ENCODE data around the gene DNAJC16.

Gene DNAJC16

GRCh38 chr1:15531003-15531402, 4.4 kb downstream of the DNAJC16 start (continued):
- TF ChIP-seq, protein P1, sequence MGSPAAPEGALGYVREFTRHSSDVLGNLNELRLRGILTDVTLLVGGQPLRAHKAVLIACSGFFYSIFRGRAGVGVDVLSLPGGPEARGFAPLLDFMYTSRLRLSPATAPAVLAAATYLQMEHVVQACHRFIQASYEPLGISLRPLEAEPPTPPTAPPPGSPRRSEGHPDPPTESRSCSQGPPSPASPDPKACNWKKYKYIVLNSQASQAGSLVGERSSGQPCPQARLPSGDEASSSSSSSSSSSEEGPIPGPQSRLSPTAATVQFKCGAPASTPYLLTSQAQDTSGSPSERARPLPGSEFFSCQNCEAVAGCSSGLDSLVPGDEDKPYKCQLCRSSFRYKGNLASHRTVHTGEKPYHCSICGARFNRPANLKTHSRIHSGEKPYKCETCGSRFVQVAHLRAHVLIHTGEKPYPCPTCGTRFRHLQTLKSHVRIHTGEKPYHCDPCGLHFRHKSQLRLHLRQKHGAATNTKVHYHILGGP (tag by site-specific recombination; IDR thresholded peaks at IDR 0.05), result no peak
- TF ChIP-seq ZNF626 (tag by site-specific recombination; IDR thresholded peaks at IDR 0.05) (no peak), ZNF248 (tag by site-specific recombination; IDR thresholded peaks at IDR 0.05) (no peak), ZNF23 (tag by site-specific recombination; IDR thresholded peaks at IDR 0.05; ENCODE audit: borderline replicate concordance) (no peak), ZNF747 (tag by site-specific recombination; IDR thresholded peaks at IDR 0.05) (no peak)
- TF ChIP-seq, protein P2, sequence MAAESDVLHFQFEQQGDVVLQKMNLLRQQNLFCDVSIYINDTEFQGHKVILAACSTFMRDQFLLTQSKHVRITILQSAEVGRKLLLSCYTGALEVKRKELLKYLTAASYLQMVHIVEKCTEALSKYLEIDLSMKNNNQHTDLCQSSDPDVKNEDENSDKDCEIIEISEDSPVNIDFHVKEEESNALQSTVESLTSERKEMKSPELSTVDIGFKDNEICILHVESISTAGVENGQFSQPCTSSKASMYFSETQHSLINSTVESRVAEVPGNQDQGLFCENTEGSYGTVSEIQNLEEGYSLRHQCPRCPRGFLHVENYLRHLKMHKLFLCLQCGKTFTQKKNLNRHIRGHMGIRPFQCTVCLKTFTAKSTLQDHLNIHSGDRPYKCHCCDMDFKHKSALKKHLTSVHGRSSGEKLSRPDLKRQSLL (tag by site-specific recombination; IDR thresholded peaks at IDR 0.05), result no peak

- TF ChIP-seq EGR2 (tag by site-specific recombination; IDR thresholded peaks at IDR 0.05; ENCODE audit: low read depth), result no peak
- TF ChIP-seq ZNF404 (tag by site-specific recombination; IDR thresholded peaks at IDR 0.05), result no peak
- TF ChIP-seq KLF10 (tag by site-specific recombination; IDR thresholded peaks at IDR 0.05), result no peak
- TF ChIP-seq SALL2 (tag by site-specific recombination; IDR thresholded peaks at IDR 0.05; ENCODE audit: borderline replicate concordance), result no peak
- TF ChIP-seq GLIS1 (tag by site-specific recombination; IDR thresholded peaks at IDR 0.05), result no peak
- TF ChIP-seq, protein P3, sequence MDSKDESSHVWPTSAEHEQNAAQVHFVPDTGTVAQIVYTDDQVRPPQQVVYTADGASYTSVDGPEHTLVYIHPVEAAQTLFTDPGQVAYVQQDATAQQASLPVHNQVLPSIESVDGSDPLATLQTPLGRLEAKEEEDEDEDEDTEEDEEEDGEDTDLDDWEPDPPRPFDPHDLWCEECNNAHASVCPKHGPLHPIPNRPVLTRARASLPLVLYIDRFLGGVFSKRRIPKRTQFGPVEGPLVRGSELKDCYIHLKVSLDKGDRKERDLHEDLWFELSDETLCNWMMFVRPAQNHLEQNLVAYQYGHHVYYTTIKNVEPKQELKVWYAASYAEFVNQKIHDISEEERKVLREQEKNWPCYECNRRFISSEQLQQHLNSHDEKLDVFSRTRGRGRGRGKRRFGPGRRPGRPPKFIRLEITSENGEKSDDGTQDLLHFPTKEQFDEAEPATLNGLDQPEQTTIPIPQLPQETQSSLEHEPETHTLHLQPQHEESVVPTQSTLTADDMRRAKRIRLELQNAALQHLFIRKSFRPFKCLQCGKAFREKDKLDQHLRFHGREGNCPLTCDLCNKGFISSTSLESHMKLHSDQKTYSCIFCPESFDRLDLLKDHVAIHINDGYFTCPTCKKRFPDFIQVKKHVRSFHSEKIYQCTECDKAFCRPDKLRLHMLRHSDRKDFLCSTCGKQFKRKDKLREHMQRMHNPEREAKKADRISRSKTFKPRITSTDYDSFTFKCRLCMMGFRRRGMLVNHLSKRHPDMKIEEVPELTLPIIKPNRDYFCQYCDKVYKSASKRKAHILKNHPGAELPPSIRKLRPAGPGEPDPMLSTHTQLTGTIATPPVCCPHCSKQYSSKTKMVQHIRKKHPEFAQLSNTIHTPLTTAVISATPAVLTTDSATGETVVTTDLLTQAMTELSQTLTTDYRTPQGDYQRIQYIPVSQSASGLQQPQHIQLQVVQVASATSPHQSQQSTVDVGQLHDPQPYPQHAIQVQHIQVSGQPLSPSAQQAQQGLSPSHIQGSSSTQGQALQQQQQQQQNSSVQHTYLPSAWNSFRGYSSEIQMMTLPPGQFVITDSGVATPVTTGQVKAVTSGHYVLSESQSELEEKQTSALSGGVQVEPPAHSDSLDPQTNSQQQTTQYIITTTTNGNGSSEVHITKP (tag by site-specific recombination; IDR thresholded peaks at IDR 0.05), result no peak
- no peak for TF ChIP-seq ZBTB20 (tag by site-specific recombination; IDR thresholded peaks at IDR 0.05)
- TF ChIP-seq ZNF76 (tag by site-specific recombination; IDR thresholded peaks at IDR 0.05; ENCODE audit: borderline replicate concordance, low read depth), result no peak
- no peak for TF ChIP-seq SP3 (tag by site-specific recombination; IDR thresholded peaks at IDR 0.05)
- TF ChIP-seq ZNF221 (tag by site-specific recombination; IDR thresholded peaks at IDR 0.05; ENCODE audit: borderline replicate concordance), result no peak
- TF ChIP-seq ZNF16 (tag by site-specific recombination; IDR thresholded peaks at IDR 0.05; ENCODE audit: low read depth), result no peak
- no peak for TF ChIP-seq TRIM28 (IDR thresholded peaks at IDR 0.05; ENCODE audit: borderline replicate concordance, low read length)
- TF ChIP-seq ZNF473 (tag by site-specific recombination; IDR thresholded peaks at IDR 0.05), result no peak
- no peak for TF ChIP-seq SP7 (tag by site-specific recombination; IDR thresholded peaks at IDR 0.05)
- no peak for TF ChIP-seq GFI1B (tag by site-specific recombination; IDR thresholded peaks at IDR 0.05)
- no peaks in the 10 kb centered on the region for H3K4me1 ChIP-seq (ENCODE audit: control insufficient read depth, insufficient read depth, low read length)
- POLR2A ChIA-PET, result interaction anchor here (0.6 kb wide), 1 partner anchor 15 kb away, joined by 7 read pairs; no protein-coding TSS in a partner anchor
- CTCF ChIA-PET, result no interaction called here
- H3K27ac ChIP-seq (ENCODE audit: extremely low read depth, low read depth, low read length), result no peak overlapping the region
- no peaks in the 10 kb centered on the region for H3K9me3 ChIP-seq (ENCODE audit: control insufficient read depth, insufficient read depth, low read depth, low read length)
- H3K4me3 ChIP-seq (ENCODE audit: low read depth, low read length), result no peak overlapping the region
- peaks cover 17 to 50% of the 10 kb centered on the region in 2 experiments; a peak in 2 of 3 replicates for H3K36me3 ChIP-seq (ENCODE audit: control insufficient read depth in 2 of 2, insufficient read depth in 1 of 2, low read length in 2 of 2)
Observed at GRCh38 chr1:15531682-15532081, 5.0 kb downstream of the DNAJC16 start.
